Cortex of kidney (tissue), 1 donor: ENCODE results near the gene RFX8.

ENCODE experiments used
- DNase-seq: peaks from one replicate; lab custom pipeline; 2025; lab: John Stamatoyannopoulos, UW

Gene RFX8

GRCh38 chr2:101349893-101350662 lies 124.8 kb downstream of the RFX8 start:
- no peak for DNase-seq

GRCh38 chr2:101348883-101349282 lies 126.0 kb downstream of the RFX8 start:
- DNase-seq: no peak
